Measurements from ENCODE around the gene CTDSPL.

GRCh38 chr3:38027466-38028465 lies 166.1 kb downstream of the CTDSPL start:
- TF ChIP-seq CTCF (IDR thresholded peaks at IDR 0.05): no peak
- TF ChIP-seq POLR2A (IDR thresholded peaks at IDR 0.05): no peak

Measured in sigmoid colon (tissue), 3 donors.